H9 (cell line): Measurements from ENCODE around the gene WIPF1. TPM values are rescaled to one million over a fixed set of nuclear protein-coding genes. Genes with fewer than 3 reads are reported as not detected.

Source experiments
- DNase-seq: peaks from one replicate; pipeline ENCODE4 v3.0.0-alpha.2; 2017
- H2AFZ ChIP-seq: one replicate; pipeline ENCODE4 v1.6.1; 2013; ENCODE audit warnings: mild to moderate bottlenecking, low read length, control low read depth, moderate library complexity
- H2AK5ac ChIP-seq: 2 replicates; pipeline ENCODE4 v1.6.1; 2013; ENCODE audit warnings: low read length, control low read depth, mixed read lengths; ENCODE audit not compliant: insufficient read length
- H2BK120ac ChIP-seq: one replicate; pipeline ENCODE4 v1.6.1; 2013; ENCODE audit warnings: low read depth, mild to moderate bottlenecking, low read length, control low read depth, inconsistent platforms; ENCODE audit not compliant: poor library complexity, severe bottlenecking
- H2BK12ac ChIP-seq: 2 replicates; pipeline ENCODE4 v1.6.1; 2013; ENCODE audit warnings: low read length, control low read depth, mixed read lengths, low read depth; ENCODE audit not compliant: insufficient read length
- H2BK15ac ChIP-seq: 2 replicates; pipeline ENCODE4 v1.6.1; 2013; ENCODE audit warnings: low read depth, low read length, control low read depth
- H2BK20ac ChIP-seq: one replicate; pipeline ENCODE4 v1.6.1; 2013; ENCODE audit warnings: low read depth, mild to moderate bottlenecking, low read length, control low read depth, inconsistent platforms; ENCODE audit not compliant: poor library complexity, severe bottlenecking
- H2BK5ac ChIP-seq: 2 replicates; pipeline ENCODE4 v1.6.1; 2013; ENCODE audit warnings: low read length, control low read depth, mixed read lengths; ENCODE audit not compliant: insufficient read length
- H3K14ac ChIP-seq: 2 replicates; pipeline ENCODE4 v1.6.1; 2013; ENCODE audit warnings: low read length, control low read depth; ENCODE audit not compliant: insufficient read depth
- H3K18ac ChIP-seq: 2 replicates; pipeline ENCODE4 v1.6.1; 2013; ENCODE audit warnings: low read depth, mild to moderate bottlenecking, mixed read lengths, low read length, control low read depth; ENCODE audit not compliant: insufficient read length
- H3K23ac ChIP-seq: 2 replicates; pipeline ENCODE4 v1.6.1; 2013; ENCODE audit warnings: low read length, control low read depth, mixed read lengths, low read depth; ENCODE audit not compliant: insufficient read length
- H3K23me2 ChIP-seq: 2 replicates; pipeline ENCODE4 v1.6.1; 2013; ENCODE audit warnings: low read depth, mild to moderate bottlenecking, mixed read lengths, low read length, control low read depth; ENCODE audit not compliant: insufficient read length, poor library complexity, severe bottlenecking
- H3K27ac ChIP-seq: 2 replicates; pipeline ENCODE4 v1.5.1; 2013; ENCODE audit warnings: low read length, control low read depth, mixed read lengths, low read depth; ENCODE audit not compliant: insufficient read length
- H3K27me3 ChIP-seq: 2 replicates; pipeline ENCODE4 v1.6.1; 2013; ENCODE audit warnings: low read length, control low read depth, inconsistent platforms; ENCODE audit not compliant: insufficient read depth
- H3K4ac ChIP-seq: 2 replicates; pipeline ENCODE4 v1.6.1; 2013; ENCODE audit warnings: low read depth, mild to moderate bottlenecking, control low read depth, inconsistent platforms, low read length, moderate library complexity
- H3K4me1 ChIP-seq: 2 replicates; pipeline ENCODE4 v1.6.1; 2013; ENCODE audit warnings: low read length, control low read depth, inconsistent platforms; ENCODE audit not compliant: insufficient read depth
- H3K4me2 ChIP-seq: 2 replicates; pipeline ENCODE4 v1.6.1; 2013; ENCODE audit warnings: low read length, control low read depth, mixed read lengths; ENCODE audit not compliant: insufficient read length, insufficient read depth
- H3K56ac ChIP-seq: 2 replicates; pipeline ENCODE4 v1.6.1; 2013; ENCODE audit warnings: low read depth, mild to moderate bottlenecking, mixed read lengths, low read length, control low read depth; ENCODE audit not compliant: insufficient read length
- H3K79me1 ChIP-seq: 2 replicates; pipeline ENCODE4 v1.6.1; 2013; ENCODE audit warnings: low read depth, mild to moderate bottlenecking, moderate library complexity, low read length, control low read depth, inconsistent platforms; ENCODE audit not compliant: insufficient read depth, poor library complexity, severe bottlenecking
- H3K79me2 ChIP-seq: 2 replicates; pipeline ENCODE4 v1.6.1; 2013; ENCODE audit warnings: low read length, control low read depth, inconsistent platforms; ENCODE audit not compliant: insufficient read depth
- H3K9ac ChIP-seq: 2 replicates; pipeline ENCODE4 v1.6.1; 2013; ENCODE audit warnings: low read length, control low read depth, mixed read lengths; ENCODE audit not compliant: insufficient read length; ENCODE audit errors: extremely low read depth
- H3K9me3 ChIP-seq: one replicate; pipeline ENCODE4 v1.6.1; 2013; ENCODE audit warnings: low read depth, low read length, inconsistent platforms; ENCODE audit not compliant: control insufficient read depth
- H3T11ph ChIP-seq: one replicate; pipeline ENCODE4 v1.6.1; 2013; ENCODE audit warnings: mild to moderate bottlenecking, low read length, control low read depth, inconsistent platforms
- H4K20me1 ChIP-seq: one replicate; pipeline ENCODE4 v1.6.1; 2013; ENCODE audit not compliant: control insufficient read depth, insufficient read length, insufficient read depth
- H4K5ac ChIP-seq: 2 replicates; pipeline ENCODE4 v1.6.1; 2013; ENCODE audit warnings: low read depth, mild to moderate bottlenecking, mixed read lengths, low read length, control low read depth; ENCODE audit not compliant: insufficient read length
- H4K8ac ChIP-seq: replicated peaks from 2 replicates; pipeline ENCODE4 v1.6.1; 2013; ENCODE audit warnings: low read length, control low read depth, mixed read lengths, low read depth; ENCODE audit not compliant: insufficient read length
- H4K91ac ChIP-seq: 2 replicates; pipeline ENCODE4 v1.6.1; 2013; ENCODE audit warnings: low read depth, mild to moderate bottlenecking, moderate library complexity, mixed read lengths, low read length, control low read depth; ENCODE audit not compliant: insufficient read length
- H3K27ac Mint-ChIP-seq, 3 experiments: 2 replicates in 2 of 3; 3 replicates in 1 of 3; pipeline ENCODE4 v1.8.0; 2020 to 2021; ENCODE audit warnings: mixed read lengths in 3 of 3, mild to moderate bottlenecking in 1 of 3, moderate library complexity in 1 of 3
- H3K27me3 Mint-ChIP-seq: 2 replicates; pipeline ENCODE4 v1.8.0; 2021; ENCODE audit warnings: low read depth, mild to moderate bottlenecking, moderate library complexity, mixed read lengths
- H3K36me3 Mint-ChIP-seq, 3 experiments: 2 replicates in 2 of 3; 3 replicates in 1 of 3; pipeline ENCODE4 v1.8.0; 2020 to 2021; ENCODE audit warnings: low read depth in 3 of 3, mixed read lengths in 3 of 3; ENCODE audit not compliant: insufficient read depth in 1 of 3
- H3K4me1 Mint-ChIP-seq, 2 experiments: 2 replicates each; pipeline ENCODE4 v1.8.0; 2020; ENCODE audit warnings: mixed read lengths in 2 of 2
- H3K4me3 Mint-ChIP-seq, 2 experiments: 2 replicates in 1 of 2; 3 replicates in 1 of 2; pipeline ENCODE4 v1.8.0; 2020 to 2021; ENCODE audit warnings: mild to moderate bottlenecking in 2 of 2, mixed read lengths in 2 of 2, moderate library complexity in 1 of 2
- H3K9me3 Mint-ChIP-seq, 2 experiments: 2 replicates in 1 of 2; 3 replicates in 1 of 2; pipeline ENCODE4 v1.8.0; 2020; ENCODE audit warnings: mild to moderate bottlenecking in 2 of 2, mixed read lengths in 2 of 2, moderate library complexity in 1 of 2
- WGBS: extraction: QIAGEN DNeasy Blood & Tissue Kit; methylation state at CpG from one replicate; pipeline ENCODE4 v1.1.7; 2013; ENCODE audit warnings: missing lambda C conversion rate, low lambda C conversion rate, mixed read lengths; ENCODE audit not compliant: insufficient read length; ENCODE audit errors: extremely low coverage; 5-methylcytosine and 5-hydroxymethylcytosine counted together
- total RNA-seq: library from RNA; stranded (reverse); gene quantifications from 2 replicates; pipeline ENCODE4 v1.2.1, GENCODE V29; 2021
- TF ChIP-seq, protein P1 (sequence below): fragments of 200-600 bp; sonication (generic); conservative IDR thresholded peaks from 3 replicates; pipeline ENCODE4 v1.8.0; 2021; ENCODE audit warnings: antibody characterized with exemption, mild to moderate bottlenecking

WIPF1 gene
- total RNA-seq, 1 experiment from 2014 or later: 5.1 TPM

DNA sequence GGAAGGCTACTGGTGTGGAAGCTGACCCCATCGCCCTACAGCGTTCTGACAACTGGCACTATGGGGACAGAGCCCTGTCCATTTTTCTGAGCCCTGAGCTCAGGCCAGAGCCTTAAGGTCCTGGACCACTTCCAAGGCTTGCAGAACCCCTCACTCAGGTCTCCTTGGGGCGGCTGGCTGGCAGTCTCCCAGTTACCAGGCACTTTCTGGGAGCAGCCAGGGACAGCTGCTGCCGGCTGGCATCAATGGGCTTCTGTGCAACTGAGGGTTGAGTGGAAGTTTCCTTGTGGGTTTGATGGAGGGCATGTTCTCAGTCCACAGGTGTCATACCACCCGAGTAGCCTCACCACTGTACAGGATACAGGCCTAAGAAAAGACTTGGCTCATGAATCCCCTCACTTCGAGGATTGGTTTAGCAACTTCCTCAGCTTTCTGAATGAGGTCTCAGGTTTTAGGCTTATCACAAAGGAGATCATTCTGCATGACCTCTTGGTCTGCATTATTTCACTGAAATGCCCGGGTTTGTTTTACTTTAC lies 27.4 kb upstream of the WIPF1 start:
- TF ChIP-seq, protein P1, sequence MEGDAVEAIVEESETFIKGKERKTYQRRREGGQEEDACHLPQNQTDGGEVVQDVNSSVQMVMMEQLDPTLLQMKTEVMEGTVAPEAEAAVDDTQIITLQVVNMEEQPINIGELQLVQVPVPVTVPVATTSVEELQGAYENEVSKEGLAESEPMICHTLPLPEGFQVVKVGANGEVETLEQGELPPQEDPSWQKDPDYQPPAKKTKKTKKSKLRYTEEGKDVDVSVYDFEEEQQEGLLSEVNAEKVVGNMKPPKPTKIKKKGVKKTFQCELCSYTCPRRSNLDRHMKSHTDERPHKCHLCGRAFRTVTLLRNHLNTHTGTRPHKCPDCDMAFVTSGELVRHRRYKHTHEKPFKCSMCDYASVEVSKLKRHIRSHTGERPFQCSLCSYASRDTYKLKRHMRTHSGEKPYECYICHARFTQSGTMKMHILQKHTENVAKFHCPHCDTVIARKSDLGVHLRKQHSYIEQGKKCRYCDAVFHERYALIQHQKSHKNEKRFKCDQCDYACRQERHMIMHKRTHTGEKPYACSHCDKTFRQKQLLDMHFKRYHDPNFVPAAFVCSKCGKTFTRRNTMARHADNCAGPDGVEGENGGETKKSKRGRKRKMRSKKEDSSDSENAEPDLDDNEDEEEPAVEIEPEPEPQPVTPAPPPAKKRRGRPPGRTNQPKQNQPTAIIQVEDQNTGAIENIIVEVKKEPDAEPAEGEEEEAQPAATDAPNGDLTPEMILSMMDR: no peak
- Histone ChIP-seq H2BK20ac (no peak overlapping the region), H3K18ac (no peak overlapping the region), H3K14ac (no peak overlapping the region), H2AFZ (no peak overlapping the region), H3K79me2 (no peaks in the 10 kb centered on the region), H3K4me2 (no peak overlapping the region), H3K23ac (no peak overlapping the region), H3K9ac (no peak overlapping the region), H2BK120ac (no peak overlapping the region), H3K23me2 (no peaks in the 10 kb centered on the region), H3K27ac (no peak overlapping the region), H3K4ac (no peak overlapping the region), H3K79me1 (no peaks in the 10 kb centered on the region), H3K56ac (no peak overlapping the region), H4K91ac (no peak overlapping the region), H4K8ac (no peak overlapping the region), H2AK5ac (no peak overlapping the region), H3K27me3 (no peaks in the 10 kb centered on the region), H4K20me1 (no peaks in the 10 kb centered on the region), H2BK12ac (no peak overlapping the region), H4K5ac (no peak overlapping the region), H3T11ph (no peak overlapping the region), H2BK15ac (no peak overlapping the region), H3K4me1 (no peaks in the 10 kb centered on the region), H3K9me3 (no peaks in the 10 kb centered on the region), H2BK5ac (no peak overlapping the region)
- Mint-ChIP-seq H3K4me1 (no peaks in the 10 kb centered on the region), H3K9me3 (no peaks in the 10 kb centered on the region; a peak in 1 of 5 replicates), H3K27ac (no peak overlapping the region), H3K36me3 (no peaks in the 10 kb centered on the region), H3K4me3 (no peak overlapping the region), H3K27me3 (no peaks in the 10 kb centered on the region)
- WGBS: no CpG with 5 or more reads among the region's 7 CpGs
- DNase-seq: no peak
